Endothelial cell of umbilical vein (primary cell): ENCODE results near the gene CEP57. TPM values are rescaled to one million over a fixed set of nuclear protein-coding genes. Genes with fewer than 3 reads are reported as not detected.

Source experiments
- BruUV-seq: library from RNA; stranded (reverse); fragments of 400-500 nt; replicated peaks from 2 replicates; lab custom pipeline; 2021; lab: Mats Ljungman, UMichigan
- CTCF ChIA-PET: fragments of 300-600, 350-600 bp; sonication (Branson Sonifier 250); formaldehyde crosslinking; loops from one replicate; lab custom pipeline; 2021; ENCODE audit warnings: antibody characterized with exemption, inconsistent platforms; lab: Charles Lee
- POLR2A ChIA-PET: fragments of 300-600, 350-600 bp; sonication (Branson Sonifier 250); formaldehyde crosslinking; loops from one replicate; lab custom pipeline; 2021; ENCODE audit warnings: antibody characterized with exemption, inconsistent platforms; lab: Charles Lee
- DNase-seq: peaks from one replicate; pipeline ENCODE4 v3.0.0-alpha.2; 2011; ENCODE audit warnings: low read depth, low spot score
- FAIRE-seq: peaks from 2 replicates; lab custom pipeline; 2011; peaks lifted over from hg19 to GRCh38; lab: Jason Lieb, UNC
- H2AFZ ChIP-seq: 2 replicates; pipeline ENCODE4 v1.6.0; 2012; ENCODE audit warnings: low read depth, low read length, control low read depth, inconsistent platforms
- H3K27ac ChIP-seq: 2 replicates; pipeline ENCODE4 v1.5.1; 2011; ENCODE audit warnings: low read depth, mild to moderate bottlenecking, control low read depth, low read length, moderate library complexity; ENCODE audit not compliant: insufficient read depth
- H3K27me3 ChIP-seq, 2 experiments: 2 replicates each; pipeline versions ENCODE4 v1.6.0 to v1.6.1; 2011; ENCODE audit warnings: low read length in 2 of 2, mixed read lengths in 1 of 2; ENCODE audit not compliant: control insufficient read depth in 2 of 2, insufficient read depth in 2 of 2
- H3K36me3 ChIP-seq, 2 experiments: 2 replicates in 1 of 2; 3 replicates in 1 of 2; pipeline ENCODE4 v1.5.1; 2011; ENCODE audit warnings: low read length in 2 of 2, mild to moderate bottlenecking in 1 of 2, moderate library complexity in 1 of 2; ENCODE audit not compliant: control insufficient read depth in 2 of 2, insufficient read depth in 2 of 2; ENCODE audit errors: extremely low read depth in 1 of 2
- H3K4me1 ChIP-seq: 3 replicates; pipeline ENCODE4 v1.5.1; 2011; ENCODE audit warnings: mild to moderate bottlenecking, low read length; ENCODE audit not compliant: control insufficient read depth, insufficient read depth; ENCODE audit errors: extremely low read depth
- H3K4me2 ChIP-seq: 2 replicates; pipeline ENCODE4 v1.6.1; 2011; ENCODE audit warnings: low read length, control low read depth, mixed read lengths; ENCODE audit not compliant: insufficient read depth
- H3K4me3 ChIP-seq, 3 experiments: fragments of 200-600 bp in 1 of 3; sonication (generic), shearing (Covaris generic) in 1 of 3; replicated peaks in 1 of 3; 2 replicates each; pipeline ENCODE4 v1.5.1; 2011 to 2016; ENCODE audit warnings: control low read depth in 3 of 3, low read length in 3 of 3, mild to moderate bottlenecking in 2 of 3, inconsistent platforms in 1 of 3, low read depth in 1 of 3, moderate library complexity in 1 of 3; ENCODE audit not compliant: insufficient read depth in 1 of 3
- H3K79me2 ChIP-seq: 2 replicates; pipeline ENCODE4 v1.6.0; 2012; ENCODE audit warnings: low read length, inconsistent platforms; ENCODE audit not compliant: control insufficient read depth, insufficient read depth
- H3K9ac ChIP-seq: replicated peaks from 2 replicates; pipeline ENCODE3; 2011; ENCODE audit warnings: low read length, control low read depth; ENCODE audit not compliant: insufficient read depth; ENCODE audit errors: extremely low read depth
- H3K9me1 ChIP-seq: replicated peaks from 3 replicates; pipeline ENCODE4 v1.6.0; 2011; ENCODE audit warnings: mild to moderate bottlenecking, low read length; ENCODE audit not compliant: control insufficient read depth, insufficient read depth; ENCODE audit errors: extremely low read depth
- H3K9me3 ChIP-seq: replicated peaks from 2 replicates; pipeline ENCODE4 v1.5.1; 2012; ENCODE audit warnings: low read length, inconsistent platforms; ENCODE audit not compliant: control insufficient read depth, insufficient read depth
- H4K20me1 ChIP-seq: replicated peaks from 2 replicates; pipeline ENCODE3; 2011; ENCODE audit warnings: mild to moderate bottlenecking, low read length; ENCODE audit not compliant: control insufficient read depth, insufficient read depth; ENCODE audit errors: extremely low read depth
- EZH2 ChIP-seq: IDR thresholded peaks from 2 replicates; pipeline ENCODE4 v1.6.1; 2012; ENCODE audit warnings: borderline replicate concordance, low read depth, mild to moderate bottlenecking, moderate library complexity, low read length, inconsistent platforms; ENCODE audit not compliant: severe bottlenecking
- FOS ChIP-seq: IDR thresholded peaks from 2 replicates; pipeline ENCODE4 v1.6.1; 2011; ENCODE audit warnings: mild to moderate bottlenecking, low read length, moderate library complexity, borderline replicate concordance; ENCODE audit not compliant: insufficient read depth
- GATA2 ChIP-seq: IDR thresholded peaks from 2 replicates; pipeline ENCODE4 v1.7.0; 2011; ENCODE audit warnings: low read depth, mild to moderate bottlenecking, moderate library complexity, mixed read lengths, low read length; ENCODE audit not compliant: insufficient read length, insufficient read depth
- JUN ChIP-seq: IDR thresholded peaks from 2 replicates; pipeline ENCODE4 v1.6.1; 2011; ENCODE audit warnings: borderline replicate concordance, low read depth; ENCODE audit not compliant: insufficient read length, insufficient read depth
- MYC ChIP-seq: IDR thresholded peaks from one replicate; pipeline ENCODE4 v1.6.1; 2011; ENCODE audit warnings: mild to moderate bottlenecking, low read depth, low read length
- POLR2A ChIP-seq: IDR thresholded peaks from 2 replicates; pipeline ENCODE4 v1.6.1; 2012; ENCODE audit warnings: low read depth, mild to moderate bottlenecking, control low read depth, low read length
- POLR2AphosphoS5 ChIP-seq: IDR thresholded peaks from 2 replicates; pipeline ENCODE4 v1.6.1; 2012; ENCODE audit warnings: low read depth, mild to moderate bottlenecking, control low read depth, low read length, moderate library complexity; ENCODE audit not compliant: insufficient read depth
- dilution Hi-C: fragments of 300-500 bp; cut with MboI; formaldehyde crosslinking; loops from one replicate; pipeline ENCODE4 v1.15.0; 2019; ENCODE audit warnings: low sequenced_read_pairs; ENCODE audit not compliant: extremely low pct_ligation_motif_present
- intact Hi-C: fragments of 100-400 bp; cut with micrococcal nuclease; formaldehyde crosslinking; loops from one replicate; pipeline ENCODE4 v1.10.0; 2022
- polyA plus RNA-seq, 4 experiments: library from polyadenylated mRNA; depleted of rRNA in 3 of 4; stranded (reverse) in 3 of 4; unstranded in 1 of 4; fragments of >200 nt; gene quantifications; 2 replicates each; pipeline versions ENCODE4 v1.2.1 to v1.2.3, GENCODE V29; 2011 to 2012; ENCODE audit warnings: missing spikeins in 1 of 4
- total RNA-seq: library from RNA; stranded (reverse); gene quantifications from 2 replicates; pipeline ENCODE4 v1.2.3, GENCODE V29; 2021
- TF ChIP-seq, protein P1 (sequence below), 2 donors: IDR thresholded peaks; 1 replicate in 1 of 2; 2 replicates in 1 of 2; pipeline ENCODE4 v1.5.1; 2011; ENCODE audit warnings: low read length in 2 of 2, mild to moderate bottlenecking in 2 of 2, moderate library complexity in 2 of 2, control low read depth in 1 of 2, inconsistent platforms in 1 of 2, low read depth in 1 of 2; ENCODE audit not compliant: insufficient read depth in 1 of 2; ENCODE audit errors: extremely low read depth in 1 of 2
- TF ChIP-seq, protein P2 (sequence below): IDR thresholded peaks from 2 replicates; pipeline ENCODE4 v1.6.1; 2011; ENCODE audit not compliant: insufficient read depth, insufficient read length

Gene CEP57
- total and polyA plus RNA-seq, 2 donors (not counting 3 experiments of a cell fraction or from before 2014, with no cell fraction given), result 16.0 to 35.2 TPM

DNA sequence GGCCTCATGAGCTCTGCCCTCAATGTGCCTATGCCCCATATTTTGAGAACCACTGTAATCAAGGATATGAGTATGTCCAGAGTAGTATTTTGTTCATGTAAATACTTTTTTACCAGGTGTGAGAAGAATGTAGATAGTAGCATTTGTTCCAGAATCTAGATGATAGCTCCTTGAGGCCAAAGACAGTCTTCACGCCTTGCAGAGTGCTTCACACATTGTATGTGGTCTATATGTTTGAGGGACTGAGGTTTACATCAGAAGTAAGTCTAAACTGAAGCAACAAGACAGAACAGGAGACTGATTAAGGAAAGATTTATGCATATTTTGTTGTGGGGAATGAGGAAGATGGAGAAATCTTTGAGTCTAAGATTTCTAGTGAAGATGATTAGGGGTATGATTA, 12.5 kb downstream of the CEP57 start:
- intact Hi-C loops, result no loop called here
- FAIRE-seq (no peak), DNase-seq (no peak)
- no TSS peak for BruUV-seq
- Histone ChIP-seq H3K27ac (no peak overlapping the region), H3K36me3 (peaks cover 0 to 2% of the 10 kb centered on the region in 2 experiments), H3K4me1 (no peaks in the 10 kb centered on the region), H3K4me3 (no peak overlapping the region), H3K9ac (no peak overlapping the region), H3K79me2 (peaks cover 3% of the 10 kb centered on the region), H4K20me1 (no peaks in the 10 kb centered on the region), H3K9me1 (no peaks in the 10 kb centered on the region), H2AFZ (no peak overlapping the region), H3K4me2 (no peak overlapping the region), H3K9me3 (no peaks in the 10 kb centered on the region), H3K27me3 (no peaks in the 10 kb centered on the region)
- dilution Hi-C loops, result no loop called here
- POLR2A ChIA-PET, result no interaction called here
- TF ChIP-seq, protein P1, sequence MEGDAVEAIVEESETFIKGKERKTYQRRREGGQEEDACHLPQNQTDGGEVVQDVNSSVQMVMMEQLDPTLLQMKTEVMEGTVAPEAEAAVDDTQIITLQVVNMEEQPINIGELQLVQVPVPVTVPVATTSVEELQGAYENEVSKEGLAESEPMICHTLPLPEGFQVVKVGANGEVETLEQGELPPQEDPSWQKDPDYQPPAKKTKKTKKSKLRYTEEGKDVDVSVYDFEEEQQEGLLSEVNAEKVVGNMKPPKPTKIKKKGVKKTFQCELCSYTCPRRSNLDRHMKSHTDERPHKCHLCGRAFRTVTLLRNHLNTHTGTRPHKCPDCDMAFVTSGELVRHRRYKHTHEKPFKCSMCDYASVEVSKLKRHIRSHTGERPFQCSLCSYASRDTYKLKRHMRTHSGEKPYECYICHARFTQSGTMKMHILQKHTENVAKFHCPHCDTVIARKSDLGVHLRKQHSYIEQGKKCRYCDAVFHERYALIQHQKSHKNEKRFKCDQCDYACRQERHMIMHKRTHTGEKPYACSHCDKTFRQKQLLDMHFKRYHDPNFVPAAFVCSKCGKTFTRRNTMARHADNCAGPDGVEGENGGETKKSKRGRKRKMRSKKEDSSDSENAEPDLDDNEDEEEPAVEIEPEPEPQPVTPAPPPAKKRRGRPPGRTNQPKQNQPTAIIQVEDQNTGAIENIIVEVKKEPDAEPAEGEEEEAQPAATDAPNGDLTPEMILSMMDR (IDR thresholded peaks at IDR 0.05; ENCODE audit: extremely low read depth in 1 of 2, insufficient read depth in 1 of 2, low read depth in 1 of 2, low read length in 2 of 2), result no peak
- TF ChIP-seq JUN (no peak), POLR2AphosphoS5 (no peak), EZH2 (no peak), MYC (no peak), GATA2 (no peak), POLR2A (no peak), FOS (no peak)
- TF ChIP-seq, protein P2, sequence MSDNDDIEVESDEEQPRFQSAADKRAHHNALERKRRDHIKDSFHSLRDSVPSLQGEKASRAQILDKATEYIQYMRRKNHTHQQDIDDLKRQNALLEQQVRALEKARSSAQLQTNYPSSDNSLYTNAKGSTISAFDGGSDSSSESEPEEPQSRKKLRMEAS, result no peak
- CTCF ChIA-PET, result no interaction called here
